DMS 273 (cell line): ENCODE results near the gene FNDC10.
"Not testable (repeated sequence)": the region's sequence is repeated elsewhere in the genome, so short reads cannot be mapped to it uniquely, and the experiment has no call there.

Experiments
- DNase-seq: peaks from one replicate; lab custom pipeline; 2025; ENCODE audit not compliant: unreplicated experiment; lab: John Stamatoyannopoulos, UW

The FNDC10 gene

GRCh38 chr1:1599935-1600860 is at the start of gene FNDC10:
Gene FNDC10 (minus strand): TSS chr1:1600135. CDS start chr1:1600015, 120 bp downstream.
- peak; percentile 68 for DNase-seq

- not testable (repeated sequence) for DNase-seq
Observed at GRCh38 chr1:1648265-1648664, 48.3 kb upstream of the FNDC10 start.

DNA sequence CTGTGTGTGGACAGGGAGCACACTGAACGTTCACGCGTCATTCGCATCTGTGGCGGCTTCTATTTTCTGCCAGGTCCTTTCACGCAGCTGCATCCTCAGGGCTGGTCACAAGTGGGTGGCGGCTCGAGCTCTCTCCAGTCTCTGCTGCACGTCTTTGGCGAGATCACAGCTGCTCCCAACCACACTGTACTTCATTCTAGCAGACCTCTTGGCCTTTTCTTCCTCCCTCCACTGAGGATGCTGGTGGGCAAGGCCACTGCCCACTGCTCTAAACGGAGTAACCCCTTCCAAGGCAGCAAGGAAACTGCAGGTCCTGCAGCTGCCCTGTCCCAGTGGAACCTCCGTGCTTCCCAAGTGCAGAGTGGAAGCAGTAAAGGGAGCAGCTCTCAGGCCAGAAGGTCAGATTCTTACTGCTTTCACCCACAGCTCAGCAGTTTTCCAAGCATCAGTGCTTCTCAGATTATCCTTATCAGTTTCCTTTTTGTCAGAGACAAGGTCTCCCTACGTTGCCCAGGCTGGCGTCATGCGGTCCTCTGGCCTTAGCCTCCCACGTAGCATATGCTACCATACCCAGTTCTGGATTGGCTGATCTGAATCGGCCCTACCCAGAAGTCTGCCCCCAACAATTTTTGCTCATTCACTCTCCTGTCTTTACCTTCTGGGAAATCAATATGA is 47.8 kb upstream of the FNDC10 start:
- DNase-seq, result not testable (repeated sequence)

GRCh38 chr1:1646326-1646725 is 46.4 kb upstream of the FNDC10 start:
- not testable (repeated sequence) for DNase-seq

DNA sequence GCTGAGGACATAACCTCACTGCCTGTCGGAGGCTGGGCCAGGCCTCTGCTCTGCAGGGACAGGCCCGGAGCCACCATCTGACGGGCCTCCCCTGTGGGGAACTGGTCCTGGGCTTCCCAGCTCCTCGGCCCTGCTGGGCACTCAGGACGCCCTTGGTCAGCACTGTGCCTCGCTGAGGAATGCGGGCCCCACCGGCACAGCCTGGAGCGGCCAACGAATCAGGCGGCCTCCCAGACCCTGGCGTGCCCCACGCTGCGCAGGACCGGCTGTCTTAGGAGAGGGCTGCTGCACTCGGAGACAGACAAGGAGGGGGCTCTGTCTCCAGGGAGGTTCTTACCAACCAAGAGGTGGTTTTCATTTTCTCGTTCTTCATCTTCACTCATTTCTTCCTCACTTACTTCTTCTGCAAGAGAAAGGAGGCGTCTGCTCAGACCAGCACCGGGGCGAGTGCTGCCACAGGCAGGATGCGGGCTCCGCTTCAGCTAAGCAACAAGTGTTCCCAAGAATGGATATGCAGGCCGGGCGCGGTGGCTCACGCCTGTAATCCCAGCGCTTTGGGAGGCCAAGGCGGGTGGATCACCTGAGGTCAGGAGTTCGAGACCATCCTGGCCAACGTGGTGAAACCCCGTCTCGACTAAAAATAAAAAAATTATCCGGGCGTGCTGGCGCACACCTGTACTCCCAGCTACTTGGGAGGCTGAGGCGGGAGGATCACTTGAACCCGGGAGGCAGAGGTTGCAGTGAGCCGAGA is 41.0 kb upstream of the FNDC10 start:
- not testable (repeated sequence) for DNase-seq

GRCh38 chr1:1640081-1640480 is 40.1 kb upstream of the FNDC10 start:
- DNase-seq, result not testable (repeated sequence)

- DNase-seq, result not testable (repeated sequence)
Observed at GRCh38 chr1:1639368-1639767, 39.4 kb upstream of the FNDC10 start.

DNA sequence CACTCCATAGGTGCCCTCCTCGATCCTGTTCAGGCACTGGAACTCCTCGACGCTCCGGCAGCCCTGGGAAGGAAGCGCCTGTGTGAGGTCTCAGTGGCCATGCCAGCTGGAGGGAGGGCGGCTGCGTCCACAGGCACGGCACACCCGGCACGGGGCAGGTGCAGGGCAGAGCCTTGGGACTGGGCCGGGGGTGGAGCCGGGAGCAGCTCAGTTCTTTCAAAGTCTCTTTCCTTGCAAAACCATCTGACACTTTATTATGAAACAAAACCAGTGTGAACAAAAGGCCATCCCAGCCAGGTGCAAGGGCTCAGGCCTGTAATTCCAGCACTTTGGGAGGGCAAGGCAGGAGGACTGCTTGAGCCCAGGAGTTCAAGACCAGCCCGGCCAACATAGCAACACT is 38.6 kb upstream of the FNDC10 start:
- not testable (repeated sequence) for DNase-seq

DNA sequence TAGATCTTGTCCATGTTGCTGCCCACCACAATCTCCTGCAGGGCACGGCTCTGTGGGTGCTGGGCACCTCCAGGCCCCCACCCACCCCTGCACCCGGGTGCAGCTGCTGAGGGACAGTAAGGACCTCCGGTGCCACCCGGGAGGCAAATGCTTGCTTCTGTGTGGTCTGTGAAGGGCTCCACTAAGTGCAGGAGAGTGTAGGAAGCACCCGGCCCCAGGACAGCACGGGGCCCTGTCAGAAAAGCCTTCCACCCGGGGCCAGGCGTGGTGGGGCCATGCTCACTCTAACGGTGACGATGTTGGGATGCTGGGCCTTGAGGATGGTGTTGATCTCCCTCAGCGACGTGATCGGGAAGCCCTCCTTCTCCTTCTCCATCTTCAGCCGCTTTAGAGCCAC is 37.5 kb upstream of the FNDC10 start:
- not testable (repeated sequence) for DNase-seq

- not testable (repeated sequence) for DNase-seq
Observed at GRCh38 chr1:1636621-1637478, 36.9 kb upstream of the FNDC10 start.

DNA sequence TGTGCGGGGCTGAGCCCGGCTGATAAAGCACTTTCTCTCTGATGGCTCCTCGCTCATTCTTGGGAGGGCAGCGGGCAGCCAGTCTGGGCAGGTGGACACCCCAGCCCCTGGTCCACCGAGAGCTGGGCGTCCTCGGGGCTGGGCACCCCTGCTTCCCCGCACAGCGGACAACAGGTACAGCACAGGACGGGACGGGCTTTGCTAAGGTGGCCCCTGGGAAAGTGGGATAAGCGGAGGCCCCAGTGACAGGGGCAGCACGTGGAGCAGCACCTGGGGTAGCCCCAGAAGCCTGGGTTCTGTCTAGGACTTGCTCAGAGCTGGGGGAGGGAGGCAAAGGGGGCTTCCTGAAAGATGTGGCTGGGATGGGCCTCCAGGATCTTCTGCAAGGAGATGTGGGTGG is 34.7 kb upstream of the FNDC10 start:
- not testable (repeated sequence) for DNase-seq

DNA sequence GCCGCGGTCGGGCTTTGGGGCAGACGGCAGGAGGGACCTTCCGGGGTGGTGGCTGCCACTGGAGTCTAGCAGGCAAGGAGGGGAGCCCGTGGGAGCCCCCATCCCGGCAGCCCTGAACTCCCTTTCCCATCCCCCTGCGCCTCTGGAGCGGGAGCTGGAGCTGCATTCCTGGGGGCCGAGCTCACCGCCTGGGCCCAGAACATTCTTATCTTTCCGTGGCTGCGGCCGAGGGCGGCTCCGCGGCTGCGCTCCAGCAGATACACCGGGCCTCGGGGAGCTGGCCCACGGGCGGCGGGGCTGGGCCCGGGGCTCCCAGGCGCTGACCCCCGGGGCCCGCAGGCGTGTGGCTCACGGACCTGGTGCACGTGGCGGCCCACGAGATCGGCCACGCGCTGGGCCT is 33.5 kb upstream of the FNDC10 start:
- not testable (repeated sequence) for DNase-seq

GRCh38 chr1:1631782-1632420 is 32.0 kb upstream of the FNDC10 start, which contains the start of gene MMP23B:
Gene MMP23B (plus strand): TSS chr1:1632173. CDS start chr1:1632219, 46 bp downstream.
- peak; percentile 67 for DNase-seq

DNA sequence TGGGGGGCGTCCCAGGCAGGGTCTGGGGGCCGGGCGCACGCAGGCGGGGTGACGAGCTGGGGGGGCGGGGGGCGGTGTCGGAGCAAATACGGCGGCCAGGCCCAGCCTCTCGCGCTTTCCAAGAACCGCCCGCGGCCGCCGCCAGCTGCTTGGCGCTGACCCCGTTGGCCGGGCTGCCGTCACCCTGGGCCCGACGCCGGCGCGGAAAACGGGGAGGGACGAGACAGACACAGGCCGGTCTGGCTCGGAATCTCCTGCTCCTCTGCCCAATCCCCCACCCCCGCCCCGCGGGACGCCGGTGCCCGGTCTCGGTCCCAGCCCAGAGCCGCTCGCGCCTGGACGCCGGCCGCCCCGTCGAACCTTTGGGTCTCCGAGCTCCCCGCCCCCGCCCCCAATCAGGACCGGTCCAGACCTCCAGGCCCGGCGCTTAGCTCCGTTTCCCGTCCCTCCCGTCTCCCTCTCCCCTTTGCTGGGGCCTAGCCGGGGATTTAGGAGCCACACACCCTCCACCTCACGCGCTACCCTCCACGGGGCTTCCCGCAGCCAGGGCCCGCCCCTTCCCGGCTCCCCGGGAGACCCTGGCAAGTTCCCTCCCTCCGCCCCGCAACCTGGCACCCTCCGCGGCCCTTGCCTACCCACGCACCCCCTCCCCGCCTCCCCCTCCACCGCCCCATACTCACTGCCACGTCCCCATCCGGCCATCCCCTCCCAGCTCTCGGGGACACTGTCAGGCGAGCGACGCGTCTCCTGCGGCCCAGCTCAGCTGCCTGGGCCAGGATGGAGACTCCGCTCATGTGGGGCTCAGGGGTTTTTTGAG is 31.2 kb upstream of the FNDC10 start:
- peak; percentile 75 for DNase-seq

DNA sequence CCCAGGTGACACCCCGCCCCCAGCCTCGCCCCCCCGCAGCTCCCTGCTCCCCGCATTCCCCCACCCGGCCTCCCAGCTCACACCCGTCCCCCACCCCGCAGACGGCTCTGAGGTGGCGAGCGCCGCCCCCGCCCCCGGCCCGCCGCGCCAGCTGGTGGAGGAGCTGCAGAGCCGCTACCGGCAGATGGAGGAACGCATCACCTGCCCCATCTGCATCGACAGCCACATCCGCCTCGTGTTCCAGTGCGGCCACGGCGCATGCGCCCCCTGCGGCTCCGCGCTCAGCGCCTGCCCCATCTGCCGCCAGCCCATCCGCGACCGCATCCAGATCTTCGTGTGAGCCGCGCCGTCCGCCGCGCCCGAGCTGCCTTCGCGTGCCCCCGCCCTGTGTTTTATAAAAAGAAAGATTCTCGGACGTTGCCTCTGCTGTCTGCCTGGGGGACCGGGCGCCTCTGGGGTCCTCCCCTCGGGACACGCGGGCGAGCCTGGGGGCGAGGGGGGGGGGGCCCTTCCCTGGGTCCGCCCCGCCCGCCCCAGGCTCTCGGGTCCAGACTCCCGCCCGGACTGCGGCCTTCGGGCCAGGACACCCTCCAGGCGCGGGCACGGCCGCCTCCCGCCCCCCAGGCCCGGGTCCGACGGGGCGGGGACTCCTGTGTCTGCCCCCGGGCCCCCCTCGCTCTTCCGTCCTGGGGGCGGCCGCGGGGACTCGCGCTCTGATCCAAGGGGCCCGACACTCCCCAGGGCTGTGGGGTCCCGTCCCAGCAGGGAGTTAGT is 30.4 kb upstream of the FNDC10 start:
- DNase-seq, result peak; percentile 87

GRCh38 chr1:1629430-1630190 is 29.7 kb upstream of the FNDC10 start:
- DNase-seq, result no peak

GRCh38 chr1:1628754-1629429 is 29.0 kb upstream of the FNDC10 start:
- peak; percentile 49 for DNase-seq
